CD4-positive, alpha-beta memory T cell (primary cell): ENCODE data around the gene PBLD. TPM values are rescaled to one million over a fixed set of nuclear protein-coding genes. Genes with fewer than 3 reads are reported as not detected.

ENCODE experiments used
- CTCF ChIA-PET: fragments of 350-600 bp; sonication (Branson Sonifier 250); formaldehyde crosslinking; loops from one replicate; lab custom pipeline; 2021; ENCODE audit warnings: inconsistent platforms; ENCODE audit not compliant: partially characterized antibody; lab: Charles Lee
- POLR2A ChIA-PET: fragments of 350-600 bp; sonication (Branson Sonifier 250); formaldehyde crosslinking; loops from one replicate; lab custom pipeline; 2021; ENCODE audit not compliant: partially characterized antibody; lab: Charles Lee
- DNase-seq, 5 donors: peaks; one replicate each; pipeline versions ENCODE4 v3.0.0 to v3.0.0-alpha.2; 2020 to 2022; ENCODE audit warnings: mixed read lengths in 1 of 5
- H3K27ac ChIP-seq: one replicate; pipeline ENCODE4 v1.7.0; 2013; ENCODE audit warnings: low read depth, low read length
- H3K27me3 ChIP-seq: 2 replicates; pipeline ENCODE4 v1.7.0; 2013; ENCODE audit warnings: mild to moderate bottlenecking, low read length, moderate library complexity; ENCODE audit not compliant: insufficient read depth
- H3K36me3 ChIP-seq: 2 replicates; pipeline ENCODE4 v1.7.0; 2013; ENCODE audit warnings: mild to moderate bottlenecking, low read length, moderate library complexity; ENCODE audit not compliant: insufficient read depth
- H3K4me1 ChIP-seq: 2 replicates; pipeline ENCODE4 v1.7.0; 2013; ENCODE audit warnings: mild to moderate bottlenecking, low read length, moderate library complexity; ENCODE audit not compliant: insufficient read depth
- H3K4me3 ChIP-seq, 2 donors: one replicate each; pipeline ENCODE4 v1.7.0; 2013; ENCODE audit warnings: low read length in 2 of 2, mild to moderate bottlenecking in 1 of 2
- H3K9me3 ChIP-seq, 2 donors: one replicate each; pipeline ENCODE4 v1.7.0; 2013; ENCODE audit warnings: low read length in 2 of 2, control low read depth in 1 of 2; ENCODE audit not compliant: control insufficient read depth in 1 of 2
- H3K27ac Mint-ChIP-seq, 7 donors: one replicate each; pipeline ENCODE4 v1.8.0; 2020 to 2021; ENCODE audit warnings: mixed read lengths in 7 of 7, mild to moderate bottlenecking in 6 of 7, inconsistent platforms in 3 of 7, moderate library complexity in 3 of 7
- H3K27me3 Mint-ChIP-seq, 2 donors: one replicate each; pipeline ENCODE4 v1.8.0; 2020 to 2021; ENCODE audit warnings: mixed read lengths in 2 of 2
- H3K36me3 Mint-ChIP-seq, 2 donors: one replicate each; pipeline ENCODE4 v1.8.0; 2020 to 2021; ENCODE audit warnings: mixed read lengths in 2 of 2, inconsistent platforms in 1 of 2, mild to moderate bottlenecking in 1 of 2
- H3K4me1 Mint-ChIP-seq, 4 donors: one replicate each; pipeline ENCODE4 v1.8.0; 2020 to 2021; ENCODE audit warnings: mixed read lengths in 4 of 4, mild to moderate bottlenecking in 1 of 4
- H3K4me3 Mint-ChIP-seq, 8 donors: one replicate each; pipeline ENCODE4 v1.8.0; 2020 to 2021; ENCODE audit warnings: mixed read lengths in 8 of 8, mild to moderate bottlenecking in 7 of 8, moderate library complexity in 6 of 8, inconsistent platforms in 3 of 8
- H3K9me3 Mint-ChIP-seq, 8 donors: one replicate each; pipeline ENCODE4 v1.8.0; 2020 to 2021; ENCODE audit warnings: mixed read lengths in 8 of 8, mild to moderate bottlenecking in 5 of 8, inconsistent platforms in 3 of 8, moderate library complexity in 1 of 8
- intact Hi-C: fragments of 100-400 bp; cut with micrococcal nuclease; formaldehyde crosslinking; loops from one replicate; pipeline ENCODE4 v1.15.1; 2023
- polyA plus RNA-seq, 2 donors: library from polyadenylated mRNA; unstranded; fragments of 300-500 nt; fragmentation: Illumina TruSeq; gene quantifications; one replicate each; pipeline ENCODE4 v1.2.3, GENCODE V29; 2021
- total RNA-seq, 2 experiments: library from RNA; stranded (reverse); gene quantifications; one replicate each; pipeline ENCODE4 v1.2.3, GENCODE V29; 2021

The PBLD gene
- total and polyA plus RNA-seq, 4 experiments from 2014 or later: 1.0 to 3.0 (median 2.3) TPM

DNA sequence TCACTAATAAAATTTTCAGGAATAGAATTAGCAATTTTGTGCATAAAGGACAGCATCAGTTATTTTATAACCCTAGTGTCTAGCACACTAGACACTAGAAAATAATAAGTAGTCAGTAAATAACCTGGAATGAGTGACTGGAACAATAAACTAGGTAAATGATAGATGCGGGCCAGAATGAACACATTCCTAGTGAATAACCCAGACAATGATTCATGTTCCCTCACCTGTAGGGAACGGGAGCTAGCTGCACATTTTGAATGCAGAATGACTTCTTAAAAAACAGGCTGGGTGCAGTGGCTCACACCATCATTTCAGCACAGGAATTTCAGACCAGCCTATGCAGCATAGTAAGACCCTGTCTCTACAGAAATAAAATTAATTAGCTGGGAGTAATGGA is 97.6 kb downstream of the PBLD start:
- intact Hi-C loops: no loop called here
- ChIA-PET CTCF (no interaction called here), POLR2A (no interaction called here)
- no peak overlapping the region for H3K4me3 Mint-ChIP-seq
- peaks cover 0 to 7% (median 5%) of the 10 kb centered on the region in 4 donors for H3K4me1 Mint-ChIP-seq
- DNase-seq: no peak
- Histone ChIP-seq H3K36me3 (no peaks in the 10 kb centered on the region), H3K4me3 (no peak overlapping the region), H3K4me1 (peaks cover 6% of the 10 kb centered on the region), H3K27ac (no peak overlapping the region), H3K27me3 (peaks cover 6% of the 10 kb centered on the region), H3K9me3 (no peaks in the 10 kb centered on the region)
- H3K36me3 Mint-ChIP-seq: no peaks in the 10 kb centered on the region
- no peaks in the 10 kb centered on the region for H3K9me3 Mint-ChIP-seq
- peaks cover 17 to 24% of the 10 kb centered on the region in 2 donors for H3K27me3 Mint-ChIP-seq
- no peak overlapping the region for H3K27ac Mint-ChIP-seq

GRCh38 chr10:68233046-68233445 is 99.7 kb downstream of the PBLD start:
- peaks cover 6% of the 10 kb centered on the region for H3K4me1 ChIP-seq
- CTCF ChIA-PET: no interaction called here
- Mint-ChIP-seq H3K4me1 (peaks cover 0 to 7% (median 5%) of the 10 kb centered on the region in 4 donors), H3K27me3 (peaks cover 25 to 33% of the 10 kb centered on the region in 2 donors), H3K36me3 (no peaks in the 10 kb centered on the region), H3K4me3 (peak overlapping the region in 1 of 8 donors; percentile 21), H3K27ac (no peak overlapping the region), H3K9me3 (no peaks in the 10 kb centered on the region)
- no peaks in the 10 kb centered on the region for H3K9me3 ChIP-seq
- no peak for DNase-seq
- H3K36me3 ChIP-seq: no peaks in the 10 kb centered on the region
- no peak overlapping the region for H3K4me3 ChIP-seq
- POLR2A ChIA-PET: no interaction called here
- peaks cover 14% of the 10 kb centered on the region for H3K27me3 ChIP-seq
- intact Hi-C loops: no loop called here
- no peak overlapping the region for H3K27ac ChIP-seq

Other genes starting within 250 kb of the PBLD start
- not detected for gene MYPN, start 223.4 kb downstream of the PBLD start, total RNA-seq
- not detected for gene MYPN, start 223.4 kb downstream of the PBLD start, polyA plus RNA-seq
- gene ATOH7, start 100.8 kb downstream of the PBLD start, total RNA-seq: not detected
- gene ATOH7, start 100.8 kb downstream of the PBLD start, polyA plus RNA-seq: not detected
- gene HNRNPH3, start 864 bp downstream of the PBLD start, total RNA-seq: 100 to 1,000 TPM; 170 to 176 TPM
- 100 to 1,000 TPM; 121 to 137 TPM for gene HNRNPH3, start 864 bp downstream of the PBLD start, polyA plus RNA-seq
- 10 to 100 TPM; 24.6 to 24.9 TPM for gene RUFY2, start 74.3 kb upstream of the PBLD start, total RNA-seq
- 1 to 10 TPM; 2.0 to 7.2 TPM for gene RUFY2, start 74.3 kb upstream of the PBLD start, polyA plus RNA-seq
- 1 to 10 TPM; 5.4 to 7.7 TPM for gene DNA2, start 139.0 kb upstream of the PBLD start, total RNA-seq
- gene DNA2, start 139.0 kb upstream of the PBLD start, polyA plus RNA-seq: 1 to 10 TPM in 1 of 2 donors, under 1 TPM in 1; 0.36 to 1.2 TPM
- gene SLC25A16, start 194.6 kb upstream of the PBLD start, total RNA-seq: 10 to 100 TPM; 29.1 to 30.7 TPM
- 1 to 10 TPM; 5.4 to 6.7 TPM for gene SLC25A16, start 194.6 kb upstream of the PBLD start, polyA plus RNA-seq
- 1 to 10 TPM; 1.4 to 1.5 TPM for gene TET1, start 227.4 kb upstream of the PBLD start, total RNA-seq
- 1 to 10 TPM in 1 of 2 donors, under 1 TPM in 1; 0.71 to 1.0 TPM for gene TET1, start 227.4 kb upstream of the PBLD start, polyA plus RNA-seq